CD4-positive, alpha-beta T cell treated with Interleukin-1 beta for 1 hour (primary cell): Measurements from ENCODE around the gene SCYL1.
"Not testable (repeated sequence)": the region's sequence is repeated elsewhere in the genome, so short reads cannot be mapped to it uniquely, and the experiment has no call there.

Experiments
- DNase-seq, 2 donors: peaks; one replicate each; pipeline ENCODE4 v3.0.0-alpha.2; 2020 to 2022

SCYL1 gene

DNA sequence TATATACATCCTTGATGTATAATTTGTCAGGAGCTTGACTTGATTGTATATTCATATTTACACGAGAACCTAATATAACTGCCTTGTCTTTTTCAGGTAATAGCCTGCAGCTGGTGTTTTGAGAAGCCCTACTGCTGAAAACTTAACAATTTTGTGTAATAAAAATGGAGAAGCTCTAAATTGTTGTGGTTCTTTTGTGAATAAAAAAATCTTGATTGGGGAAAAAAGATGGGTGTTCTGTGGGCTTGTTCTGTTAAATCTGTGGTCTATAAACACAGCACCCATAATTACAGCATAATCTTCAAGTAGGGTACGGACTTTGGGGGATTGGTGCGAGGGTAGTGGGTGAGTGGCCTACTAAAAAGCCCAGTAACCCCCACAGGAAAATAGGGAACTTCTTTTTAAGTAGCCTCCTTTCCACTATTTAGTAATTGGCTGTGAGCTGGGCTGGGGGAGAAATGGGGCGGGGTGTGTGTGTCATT is 18.6 kb upstream of the SCYL1 start:
- no peak for DNase-seq

DNA sequence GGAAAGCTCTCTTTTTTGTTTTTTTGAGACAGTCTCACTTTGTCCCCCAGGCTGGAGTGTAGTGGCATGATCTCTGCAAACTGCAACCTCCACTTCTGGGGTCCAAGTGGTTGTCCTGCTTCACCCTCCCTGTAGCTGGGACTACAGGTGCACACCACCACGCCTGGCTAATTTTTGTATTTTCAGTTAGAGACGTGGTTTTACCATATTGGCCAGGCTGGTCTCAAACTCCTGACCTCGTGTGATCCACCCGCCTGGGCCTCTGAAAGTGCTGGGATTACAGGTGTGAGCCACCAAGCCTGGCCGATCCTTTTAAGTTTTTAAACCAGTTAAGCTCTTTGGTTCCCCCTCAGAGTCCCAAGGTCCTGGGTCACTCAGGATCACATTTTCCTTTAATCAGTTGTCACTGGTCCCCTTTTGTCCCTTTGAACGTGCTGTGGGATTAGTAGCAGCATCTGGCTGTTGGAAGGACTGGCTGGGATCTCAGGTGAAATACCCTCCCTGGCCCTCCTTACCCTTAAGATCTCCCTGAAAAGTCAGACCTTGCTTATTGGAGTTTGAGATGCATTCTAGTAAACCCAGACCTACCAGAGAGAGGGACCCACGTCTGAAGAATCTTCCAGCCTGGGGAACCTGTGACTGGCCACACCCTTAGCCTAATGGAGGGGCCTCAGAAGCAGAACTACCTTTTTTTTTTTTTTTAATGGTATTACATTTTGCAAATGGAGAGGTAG is 17.9 kb upstream of the SCYL1 start:
- peak; percentile 80 to 84 for DNase-seq

DNA sequence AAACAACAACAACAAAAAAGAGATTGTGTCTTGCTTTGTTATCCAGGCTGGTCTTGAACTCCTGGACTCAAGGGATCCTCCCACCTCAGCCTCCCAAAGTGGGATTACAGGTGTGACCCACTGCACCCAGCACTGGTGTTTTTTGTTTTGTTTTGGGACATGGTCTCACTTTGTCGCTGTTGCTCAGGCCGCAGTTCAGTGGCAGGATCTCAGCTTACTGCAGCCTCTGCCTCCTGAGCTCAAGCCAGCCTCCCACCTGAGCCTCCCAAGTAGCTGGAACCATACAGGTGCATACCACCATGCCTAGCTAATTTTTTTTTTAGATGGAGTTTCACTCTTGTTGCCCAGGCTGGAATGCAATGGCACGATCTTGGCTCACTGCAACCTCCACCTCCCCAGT is 12.6 kb upstream of the SCYL1 start:
- DNase-seq, result not testable (repeated sequence)

DNA sequence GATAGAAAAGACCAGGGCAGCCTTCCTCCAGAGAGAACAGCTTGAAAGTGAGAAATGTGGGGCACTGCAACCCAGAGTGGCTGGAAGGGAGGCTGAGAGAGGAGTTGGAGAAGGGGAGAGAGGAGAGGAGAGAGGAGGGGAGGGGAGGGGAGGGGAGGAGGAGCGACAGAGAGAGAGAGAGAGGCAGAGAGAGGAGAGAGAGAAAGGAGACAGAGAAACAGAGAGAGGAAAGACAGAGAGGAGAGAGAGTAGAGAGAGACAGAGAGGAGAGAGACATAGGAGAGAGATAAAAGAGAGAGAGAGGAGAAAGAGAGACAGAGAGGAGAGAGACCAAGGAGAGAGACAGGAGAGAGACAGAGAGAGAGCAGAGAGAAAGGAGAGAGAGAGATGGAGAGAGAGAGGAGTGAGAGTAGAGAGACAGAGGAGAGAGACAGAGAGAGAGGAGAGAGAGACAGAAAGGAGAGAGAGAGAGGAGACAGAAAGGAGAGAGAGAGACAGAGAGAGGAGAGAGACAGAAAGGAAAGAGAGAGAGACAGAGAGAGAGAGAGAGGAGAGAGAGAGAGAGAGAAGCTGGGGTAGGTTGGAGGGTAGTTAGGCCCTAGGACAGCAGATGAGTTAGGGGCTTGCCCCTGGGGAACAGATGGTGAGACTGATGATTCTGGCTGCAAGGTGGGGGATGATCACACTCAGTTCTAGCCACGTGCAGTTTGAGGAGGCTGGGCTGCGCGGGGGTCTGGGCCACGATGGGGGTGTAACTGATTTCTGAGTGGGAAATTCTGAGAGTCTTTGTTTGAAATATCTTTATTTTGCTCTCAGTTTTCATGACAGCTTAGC is 8.5 kb upstream of the SCYL1 start:
- no peak for DNase-seq

DNA sequence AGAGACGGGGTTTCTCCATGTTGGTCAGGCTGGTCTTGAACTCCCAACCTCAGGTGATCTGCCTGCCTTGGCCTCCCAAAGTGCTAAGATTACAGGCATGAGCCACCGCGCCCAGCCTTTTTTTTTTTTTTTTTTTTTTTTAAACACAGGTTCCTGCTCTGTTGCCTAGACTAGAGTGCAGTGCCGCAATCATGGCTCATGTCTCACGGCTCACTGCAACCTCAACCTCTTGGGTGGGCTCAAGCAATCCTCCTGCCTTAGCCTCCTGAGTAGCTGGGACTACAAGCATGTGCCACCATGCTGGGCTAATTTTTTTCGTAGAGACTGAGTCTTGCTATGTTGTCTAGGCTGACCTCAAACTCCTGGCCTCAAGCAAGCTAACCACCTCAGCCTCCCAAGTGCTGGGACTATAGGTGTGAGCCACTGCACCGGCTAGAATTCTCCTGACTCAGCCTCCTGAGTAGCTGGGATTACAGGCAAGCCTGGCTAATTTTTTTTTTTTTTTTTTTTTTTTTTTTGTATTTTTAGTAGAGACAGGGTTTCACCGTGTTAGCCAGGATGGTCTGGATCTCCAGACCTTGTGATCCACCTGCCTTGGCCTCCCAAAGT is 5.8 kb upstream of the SCYL1 start:
- not testable (repeated sequence) for DNase-seq

DNA sequence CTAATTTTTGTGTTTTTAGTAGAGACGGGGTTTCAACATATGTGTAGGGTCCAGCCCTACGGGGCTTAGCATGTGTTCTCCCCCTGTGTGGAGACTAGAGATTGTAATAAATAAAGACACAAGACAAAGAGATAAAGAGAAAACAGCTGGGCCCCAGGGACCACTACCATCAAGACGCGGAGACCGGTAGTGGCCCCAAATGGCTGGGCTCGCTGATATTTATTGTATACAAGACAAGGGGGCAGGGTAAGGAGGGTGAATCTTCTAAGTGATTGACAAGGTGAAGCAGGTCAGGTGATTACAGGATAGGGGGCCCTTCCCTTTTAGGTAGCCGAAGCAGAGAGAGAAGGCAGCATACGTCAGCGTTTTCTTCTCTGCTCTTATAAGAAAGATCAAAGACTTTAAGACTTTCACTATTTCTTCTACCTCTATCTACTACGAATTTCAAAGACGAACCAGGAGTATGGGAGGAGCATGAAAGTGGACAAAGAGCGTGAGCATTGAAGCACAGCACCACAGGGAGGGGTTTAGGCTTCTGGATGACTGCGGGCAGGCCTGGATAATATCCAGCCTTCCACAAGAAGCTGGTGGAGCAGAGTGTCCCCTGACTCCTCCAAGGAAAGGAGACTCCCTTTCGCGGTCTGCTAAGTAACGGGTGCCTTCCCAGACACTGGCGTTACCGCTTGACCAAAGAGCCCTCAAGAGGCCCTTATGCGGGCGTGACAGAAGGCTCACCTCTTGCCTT is 2.9 kb upstream of the SCYL1 start:
- peak; percentile 46 to 50 for DNase-seq

DNA sequence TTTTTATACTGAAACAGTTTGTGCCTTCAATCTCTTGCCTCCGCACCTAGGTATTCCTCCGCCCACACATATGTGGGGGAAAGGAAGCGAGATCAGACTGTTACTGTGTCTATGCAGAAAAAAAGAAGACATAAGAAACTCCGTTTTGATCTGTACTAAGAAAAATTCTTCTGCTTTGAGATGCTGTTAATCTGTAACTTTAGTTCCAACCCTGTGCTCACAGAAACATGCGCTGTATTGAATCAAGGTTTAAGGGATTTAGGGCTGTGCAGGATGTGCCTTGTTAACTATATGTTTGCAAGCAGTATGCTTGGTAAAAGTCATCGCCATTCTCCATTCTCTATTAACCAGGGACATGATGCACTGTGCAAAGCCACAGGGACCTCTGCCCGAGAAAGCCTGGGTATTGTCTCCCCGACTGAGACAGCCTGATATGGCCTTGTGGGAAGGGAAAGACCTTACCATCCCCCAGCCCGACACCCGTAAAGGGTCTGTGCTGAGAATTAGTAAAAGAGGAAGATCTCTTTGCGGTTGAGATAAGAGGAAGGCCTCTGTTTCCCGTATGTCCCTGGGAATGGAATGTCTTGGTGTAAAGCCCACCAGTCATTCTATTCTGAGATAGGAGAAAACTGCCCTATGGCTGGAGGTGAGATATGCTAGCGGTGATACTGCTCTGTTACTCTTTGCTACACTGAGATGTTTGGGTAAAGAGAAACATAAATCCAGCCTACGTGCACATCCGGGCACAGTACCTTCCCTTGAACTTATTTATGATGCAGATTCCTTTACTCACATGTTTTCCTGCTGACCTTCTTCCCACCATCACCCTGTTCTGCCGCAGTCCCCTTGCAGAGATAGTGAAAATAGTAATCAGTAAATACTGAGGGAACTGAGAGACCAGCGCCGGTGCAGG is 1.9 kb upstream of the SCYL1 start:
- DNase-seq, result peak; percentile 39

DNA sequence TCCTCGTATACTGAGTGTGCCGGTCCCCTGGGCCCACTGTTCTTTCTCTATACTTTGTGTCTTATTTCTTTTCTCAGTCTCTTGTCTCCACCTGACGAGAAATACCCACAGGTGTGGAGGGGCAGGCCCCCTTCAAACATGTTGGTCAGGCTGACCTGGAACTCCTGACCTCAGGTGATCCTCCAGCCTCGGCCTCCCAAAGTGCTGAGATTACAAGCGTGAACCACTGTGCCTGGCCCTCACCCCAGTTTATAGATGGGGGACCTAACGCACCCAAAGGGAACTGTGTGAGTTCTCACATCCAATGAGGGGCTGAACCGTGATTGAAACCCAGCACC is 1.3 kb upstream of the SCYL1 start:
- not testable (repeated sequence) for DNase-seq

DNA sequence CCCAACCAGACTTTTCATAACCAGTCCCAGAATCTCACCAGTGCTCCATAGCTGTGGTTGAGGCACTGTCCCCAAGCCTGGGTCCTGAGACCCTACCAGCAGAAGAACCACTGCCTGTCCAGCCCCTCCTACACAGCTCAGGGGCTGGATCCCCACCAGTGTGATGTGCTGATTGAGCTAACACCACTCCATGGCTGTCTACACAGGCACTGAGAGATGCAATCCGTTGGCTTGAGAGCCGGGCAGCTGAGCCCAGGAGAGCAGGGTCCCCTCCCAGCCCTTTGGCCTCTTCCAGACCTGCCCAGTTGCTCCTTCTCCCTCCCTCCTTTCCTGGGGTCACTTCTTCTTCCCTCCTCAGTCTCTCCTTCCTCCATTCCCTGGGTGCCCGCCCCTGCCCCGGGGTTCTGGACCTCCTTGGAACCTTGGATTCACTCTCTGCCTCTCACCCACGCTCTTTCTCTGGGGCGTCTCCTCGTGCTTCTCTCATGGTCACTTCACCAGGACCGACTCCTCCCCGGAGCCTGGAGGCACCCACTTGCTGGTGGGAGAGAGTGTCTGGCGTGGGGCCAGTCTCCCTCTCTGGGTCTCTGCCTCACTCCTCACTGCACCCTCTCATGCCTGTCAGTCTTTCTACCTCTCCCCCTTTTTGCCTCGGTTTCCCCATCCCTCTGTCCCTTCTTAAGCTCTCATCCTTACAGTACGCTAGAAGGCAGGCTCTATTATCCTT is 706 bp upstream of the SCYL1 start:
- no peak for DNase-seq

DNA sequence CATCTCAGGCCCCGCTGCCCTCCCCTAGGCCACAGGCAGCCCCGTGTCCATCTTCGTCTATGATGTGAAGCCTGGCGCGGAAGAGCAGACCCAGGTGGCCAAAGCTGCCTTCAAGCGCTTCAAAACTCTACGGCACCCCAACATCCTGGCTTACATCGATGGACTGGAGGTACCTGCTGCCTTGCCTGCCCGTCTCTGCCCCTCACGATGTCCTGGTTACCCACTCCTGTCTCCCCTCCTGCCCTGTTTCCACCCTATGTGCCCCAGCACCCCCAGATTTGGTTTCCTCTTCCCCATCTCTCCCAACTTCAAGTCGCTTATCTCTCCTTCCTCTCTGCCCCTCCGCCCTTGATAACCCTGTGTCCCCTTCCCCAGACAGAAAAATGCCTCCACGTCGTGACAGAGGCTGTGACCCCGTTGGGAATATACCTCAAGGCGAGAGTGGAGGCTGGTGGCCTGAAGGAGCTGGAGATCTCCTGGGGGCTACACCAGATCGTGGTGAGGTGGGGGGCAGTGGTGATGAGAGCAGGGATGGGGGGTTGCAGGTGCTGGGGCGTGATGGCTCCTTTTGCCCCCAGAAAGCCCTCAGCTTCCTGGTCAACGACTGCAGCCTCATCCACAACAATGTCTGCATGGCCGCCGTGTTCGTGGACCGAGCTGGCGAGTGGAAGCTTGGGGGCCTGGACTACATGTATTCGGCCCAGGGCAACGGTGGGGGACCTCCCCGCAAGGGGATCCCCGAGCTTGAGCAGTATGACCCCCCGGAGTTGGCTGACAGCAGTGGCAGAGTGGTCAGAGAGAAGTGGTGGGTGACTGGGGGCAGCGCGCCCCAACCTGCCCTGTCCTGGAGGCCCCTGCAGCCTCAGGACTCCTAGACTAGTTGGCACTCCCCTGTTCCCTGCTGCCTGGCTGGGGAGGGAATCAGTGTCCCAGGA is 930 bp downstream of the SCYL1 start:
- DNase-seq, result no peak

DNA sequence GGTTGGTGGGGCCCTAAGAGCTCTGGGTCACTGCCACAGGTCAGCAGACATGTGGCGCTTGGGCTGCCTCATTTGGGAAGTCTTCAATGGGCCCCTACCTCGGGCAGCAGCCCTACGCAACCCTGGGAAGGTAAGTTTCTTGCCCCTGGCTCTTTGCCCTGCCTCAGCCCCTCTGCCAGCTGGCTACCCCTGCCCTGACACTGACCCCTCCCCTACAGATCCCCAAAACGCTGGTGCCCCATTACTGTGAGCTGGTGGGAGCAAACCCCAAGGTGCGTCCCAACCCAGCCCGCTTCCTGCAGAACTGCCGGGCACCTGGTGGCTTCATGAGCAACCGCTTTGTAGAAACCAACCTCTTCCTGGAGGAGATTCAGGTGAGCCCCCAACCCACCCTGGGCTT is 1.9 kb downstream of the SCYL1 start:
- DNase-seq, result no peak

DNA sequence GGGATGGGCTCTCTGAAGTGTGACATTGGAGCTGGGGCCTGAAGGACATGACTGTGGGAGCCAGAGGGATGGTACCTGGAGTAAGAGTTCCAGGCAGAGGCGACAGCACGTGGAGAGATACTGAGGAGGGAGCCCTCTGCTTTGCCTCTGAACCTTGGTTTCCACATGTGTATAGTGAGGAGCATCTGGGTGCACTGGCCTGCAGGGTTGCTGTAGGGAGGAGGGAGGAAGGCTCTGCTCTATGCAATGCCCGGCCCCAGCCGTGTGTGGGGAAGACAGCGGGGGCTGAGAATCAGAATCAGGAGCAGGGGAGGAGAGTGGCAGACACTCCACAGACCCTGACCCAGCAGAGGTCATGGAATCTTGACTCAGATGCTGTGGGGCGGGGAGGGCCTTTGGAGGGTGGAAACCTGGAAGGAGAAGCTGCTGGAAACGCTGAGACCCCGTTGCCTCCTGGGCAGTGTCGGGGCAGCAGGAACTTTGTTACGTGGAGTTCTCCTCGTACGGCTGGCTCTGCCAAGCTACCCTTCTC is 4.0 kb downstream of the SCYL1 start:
- DNase-seq, result no peak

DNA sequence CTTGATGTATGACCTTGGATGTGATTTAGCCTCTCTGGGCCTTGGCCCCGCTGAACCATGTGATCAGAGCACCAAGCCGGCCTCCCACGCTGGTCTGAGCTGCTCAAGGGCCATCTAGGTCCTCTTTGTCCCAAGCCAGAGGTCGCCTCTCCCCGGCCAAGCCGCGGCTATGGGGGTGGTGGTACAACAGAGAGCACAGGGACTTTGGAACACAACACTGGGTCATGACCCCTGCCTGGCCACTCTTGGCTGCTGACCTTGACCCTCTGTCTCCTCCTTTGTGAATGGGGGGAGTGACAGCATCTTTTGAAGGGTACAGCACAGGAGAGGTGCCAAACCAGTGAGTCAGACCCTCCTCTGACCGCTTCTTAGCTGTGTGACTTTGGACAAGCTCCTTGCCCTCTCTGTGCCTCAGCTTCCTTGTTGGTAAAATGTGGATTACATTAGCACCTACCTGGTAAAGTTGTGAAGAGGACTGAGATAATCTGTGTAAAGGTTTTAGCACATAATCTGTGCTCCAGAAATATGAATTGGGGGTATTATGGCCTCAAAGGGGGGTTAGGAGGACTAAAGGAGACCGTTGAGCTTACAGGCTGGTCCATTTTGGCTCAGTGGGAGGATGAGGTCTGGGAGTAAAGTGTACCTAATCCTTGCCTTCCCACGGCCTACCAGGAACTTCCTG is 4.7 kb downstream of the SCYL1 start:
- DNase-seq, result no peak

DNA sequence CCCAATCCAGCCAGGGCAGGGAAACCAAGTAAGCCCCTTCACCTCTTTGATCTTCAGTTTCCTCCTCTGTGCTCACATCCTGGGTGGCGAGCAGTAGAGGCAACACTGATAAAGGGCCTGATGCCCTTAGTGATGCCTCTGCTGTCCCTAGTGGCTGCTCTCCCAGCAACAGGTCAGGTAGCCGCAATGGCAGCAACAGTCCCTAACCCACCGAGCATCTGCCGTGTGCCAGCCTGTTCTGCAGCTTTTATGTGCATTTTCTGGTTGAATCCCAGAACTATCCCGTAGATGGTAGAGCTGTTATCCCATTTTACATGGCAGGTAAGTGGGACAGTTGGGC is 5.2 kb downstream of the SCYL1 start:
- peak; percentile 29 to 37 for DNase-seq

DNA sequence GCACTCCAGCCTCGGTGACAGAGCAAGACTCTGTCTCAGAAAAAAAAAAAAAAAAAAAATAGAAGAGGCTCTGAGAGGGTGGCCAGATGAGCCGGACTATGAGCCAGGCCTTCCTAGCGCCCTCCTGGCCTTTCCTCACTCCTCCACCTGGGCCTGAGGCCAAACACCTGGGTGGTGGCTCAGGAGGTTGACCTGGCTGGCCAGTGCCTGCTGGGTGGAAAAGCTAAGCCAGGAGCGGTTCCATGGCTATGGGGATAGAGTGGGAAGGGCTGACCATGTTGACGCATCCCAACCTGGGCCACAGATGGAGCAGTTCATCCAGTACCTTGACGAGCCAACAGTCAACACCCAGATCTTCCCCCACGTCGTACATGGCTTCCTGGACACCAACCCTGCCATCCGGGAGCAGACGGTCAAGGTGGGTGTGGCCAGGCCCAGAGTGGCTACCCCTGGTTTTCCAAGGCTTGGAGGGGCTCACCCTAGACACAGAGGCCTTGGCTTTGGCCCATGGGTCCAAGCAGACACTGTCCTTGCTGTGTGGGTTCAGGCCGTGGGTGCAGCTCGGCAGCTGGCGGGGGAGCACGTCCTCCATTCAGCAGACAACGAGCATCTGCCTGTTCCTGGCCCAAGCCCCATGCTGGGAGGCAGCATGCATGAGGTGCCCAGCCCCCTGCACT is 7.6 kb downstream of the SCYL1 start:
- DNase-seq, result no peak

DNA sequence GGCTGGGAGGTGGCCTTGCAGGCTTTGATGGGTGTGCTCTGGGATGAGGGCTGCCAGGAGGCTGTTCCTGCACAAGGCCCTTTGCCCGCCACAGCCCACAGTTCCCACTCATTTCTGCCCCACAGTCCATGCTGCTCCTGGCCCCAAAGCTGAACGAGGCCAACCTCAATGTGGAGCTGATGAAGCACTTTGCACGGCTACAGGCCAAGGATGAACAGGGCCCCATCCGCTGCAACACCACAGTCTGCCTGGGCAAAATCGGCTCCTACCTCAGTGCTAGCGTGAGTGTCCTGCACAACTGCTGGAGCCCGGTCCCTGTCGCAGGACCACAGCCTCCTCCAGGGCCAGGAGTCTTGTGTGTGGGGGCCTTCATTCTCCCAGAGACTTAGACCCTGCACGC is 10.2 kb downstream of the SCYL1 start:
- no peak for DNase-seq

DNA sequence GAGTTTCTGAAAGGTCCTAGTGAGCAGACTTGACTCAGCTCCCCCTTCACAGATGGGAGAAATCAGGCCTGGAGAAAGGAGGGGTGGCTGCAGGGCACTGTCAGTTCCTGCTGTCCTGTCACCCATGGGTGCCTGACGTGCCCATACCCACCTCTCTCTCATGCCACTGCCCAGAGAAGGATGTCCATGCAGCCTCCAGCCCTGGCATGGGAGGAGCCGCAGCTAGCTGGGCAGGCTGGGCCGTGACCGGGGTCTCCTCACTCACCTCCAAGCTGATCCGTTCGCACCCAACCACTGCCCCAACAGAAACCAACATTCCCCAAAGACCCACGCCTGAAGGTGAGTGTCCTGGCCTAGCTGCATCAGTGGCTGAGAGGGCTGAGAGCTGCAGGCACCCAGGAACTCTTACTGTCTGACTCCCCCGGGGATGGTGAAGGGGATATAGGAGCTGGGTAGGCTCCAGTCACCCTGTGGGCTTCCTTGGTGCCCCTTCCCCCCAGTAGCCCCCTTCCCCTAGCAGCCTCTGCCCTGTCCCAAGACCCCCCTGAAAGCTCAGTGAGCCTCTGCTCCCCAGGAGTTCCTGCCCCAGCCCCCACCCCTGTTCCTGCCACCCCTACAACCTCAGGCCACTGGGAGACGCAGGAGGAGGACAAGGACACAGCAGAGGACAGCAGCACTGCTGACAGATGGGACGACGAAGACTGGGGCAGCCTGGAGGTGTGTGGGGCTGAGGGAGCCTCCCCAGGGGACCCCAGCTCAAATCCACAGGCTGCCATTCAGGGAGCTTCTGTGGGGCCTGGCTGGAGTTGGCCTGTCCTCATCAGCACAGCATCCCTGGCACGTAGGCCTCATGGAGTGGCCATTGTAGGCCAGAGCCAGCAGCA is 11.8 kb downstream of the SCYL1 start:
- no peak for DNase-seq

DNA sequence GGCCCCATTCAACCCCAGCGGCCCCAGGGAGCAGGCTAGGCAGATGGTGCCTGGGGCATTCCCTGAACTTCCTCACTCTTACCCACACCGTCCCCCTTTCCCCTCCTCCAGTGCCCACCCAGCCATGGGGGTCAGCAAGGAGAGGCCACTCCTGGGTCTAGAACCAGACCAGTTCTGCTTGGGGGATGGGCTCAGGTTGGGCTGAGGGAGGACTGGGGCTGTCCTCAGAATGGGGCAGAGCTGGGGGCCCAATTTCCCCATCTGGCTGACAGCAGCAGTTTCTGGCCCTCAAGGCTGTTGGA is 12.4 kb downstream of the SCYL1 start:
- no peak for DNase-seq
